OCI-LY7 (cell line): ENCODE measurements around the gene BICC1. TPM values are rescaled to one million over a fixed set of nuclear protein-coding genes. Genes with fewer than 3 reads are reported as not detected.

Experiments used
- BruUV-seq: library from RNA; stranded (reverse); fragments of 400-500 nt; replicated peaks from 2 replicates; lab custom pipeline; 2021; lab: Mats Ljungman, UMichigan
- CTCF ChIA-PET: fragments of 300-600 bp; sonication (Branson Sonifier 250); formaldehyde crosslinking; loops from one replicate; lab custom pipeline; 2022; ENCODE audit warnings: antibody characterized with exemption; ENCODE audit not compliant: unreplicated experiment; lab: Charles Lee
- POLR2A ChIA-PET: fragments of 300-600 bp; sonication (Branson Sonifier 250); formaldehyde crosslinking; loops from one replicate; lab custom pipeline; 2022; ENCODE audit warnings: antibody characterized with exemption; lab: Charles Lee
- DNase-seq: peaks from one replicate; pipeline ENCODE4 v3.0.0-alpha.2; 2015; ENCODE audit warnings: low spot score
- H2AFZ ChIP-seq: fragments of 200-600 bp; sonication (generic), shearing (Covaris generic); 2 replicates; pipeline ENCODE4 v1.6.1; 2014; ENCODE audit warnings: mild to moderate bottlenecking, antibody characterized with exemption, low read length, moderate library complexity
- H3K27ac ChIP-seq: fragments of 200-600 bp; sonication (generic); 2 replicates; pipeline ENCODE4 v1.5.1; 2014; ENCODE audit warnings: mixed run types, low read depth, mild to moderate bottlenecking, moderate library complexity, low read length, inconsistent platforms; ENCODE audit not compliant: poor library complexity, severe bottlenecking
- H3K36me3 ChIP-seq: fragments of 200-600 bp; sonication (generic); 2 replicates; pipeline ENCODE4 v1.6.1; 2014; ENCODE audit warnings: mild to moderate bottlenecking, antibody characterized with exemption, low read length, moderate library complexity, mixed read lengths; ENCODE audit not compliant: insufficient read depth
- H3K4me1 ChIP-seq: fragments of 200-600 bp; sonication (generic); 2 replicates; pipeline ENCODE4 v1.5.1; 2014; ENCODE audit warnings: mild to moderate bottlenecking, low read length; ENCODE audit not compliant: insufficient read depth, poor library complexity, severe bottlenecking
- H3K4me2 ChIP-seq: fragments of 200-600 bp; sonication (generic); 2 replicates; pipeline ENCODE4 v1.6.1; 2014; ENCODE audit warnings: mild to moderate bottlenecking, low read length
- H3K4me3 ChIP-seq: fragments of 200-600 bp; sonication (generic); 2 replicates; pipeline ENCODE4 v1.5.1; 2014; ENCODE audit warnings: mild to moderate bottlenecking, low read depth, low read length; ENCODE audit not compliant: poor library complexity, severe bottlenecking
- H3K79me2 ChIP-seq: fragments of 200-600 bp; sonication (generic); 2 replicates; pipeline ENCODE4 v1.6.1; 2016; ENCODE audit warnings: low read depth, mild to moderate bottlenecking, low read length, moderate library complexity, mixed read lengths; ENCODE audit not compliant: insufficient read depth
- H3K9me2 ChIP-seq: fragments of 200-600 bp; sonication (generic); 2 replicates; pipeline ENCODE4 v1.6.1; 2016; ENCODE audit warnings: mild to moderate bottlenecking, low read length, mixed read lengths; ENCODE audit not compliant: insufficient read depth
- H3K9me3 ChIP-seq: fragments of 200-600 bp; sonication (generic); 2 replicates; pipeline ENCODE4 v1.6.1; 2014; ENCODE audit warnings: mild to moderate bottlenecking, mixed run types, low read length, mixed read lengths
- H4K20me1 ChIP-seq: fragments of 200-600 bp; sonication (generic); 2 replicates; pipeline ENCODE4 v1.6.1; 2014; ENCODE audit warnings: mild to moderate bottlenecking, antibody characterized with exemption, low read length, moderate library complexity, mixed read lengths; ENCODE audit not compliant: insufficient read depth
- EZH2phosphoT487 ChIP-seq: fragments of 200-600 bp; sonication (generic); IDR thresholded peaks from 2 replicates; pipeline ENCODE4 v1.6.1; 2018; ENCODE audit warnings: low read depth, borderline replicate concordance, mild to moderate bottlenecking, mixed run types, antibody characterized with exemption, low read length, moderate library complexity, mixed read lengths
- intact Hi-C: fragments of 100-400 bp; cut with micrococcal nuclease; formaldehyde crosslinking; loops from one replicate; pipeline ENCODE4 v1.10.0; 2022; ENCODE audit not compliant: unreplicated experiment
- total RNA-seq, 2 experiments: library from RNA; depleted of rRNA in 1 of 2; stranded (reverse); fragments of >200 nt in 1 of 2; shearing (Covaris generic) in 1 of 2; gene quantifications; 2 replicates each; pipeline ENCODE4 v1.2.3, GENCODE V29; 2014 to 2022
- TF ChIP-seq, protein P1 (sequence below): fragments of 200-600 bp; sonication (generic); conservative IDR thresholded peaks from 2 replicates; pipeline ENCODE4 v1.5.1; 2014; ENCODE audit warnings: mild to moderate bottlenecking, antibody characterized with exemption, low read length, moderate library complexity, mixed read lengths

The BICC1 gene
- total RNA-seq, 2 experiments from 2014 or later: not detected

DNA sequence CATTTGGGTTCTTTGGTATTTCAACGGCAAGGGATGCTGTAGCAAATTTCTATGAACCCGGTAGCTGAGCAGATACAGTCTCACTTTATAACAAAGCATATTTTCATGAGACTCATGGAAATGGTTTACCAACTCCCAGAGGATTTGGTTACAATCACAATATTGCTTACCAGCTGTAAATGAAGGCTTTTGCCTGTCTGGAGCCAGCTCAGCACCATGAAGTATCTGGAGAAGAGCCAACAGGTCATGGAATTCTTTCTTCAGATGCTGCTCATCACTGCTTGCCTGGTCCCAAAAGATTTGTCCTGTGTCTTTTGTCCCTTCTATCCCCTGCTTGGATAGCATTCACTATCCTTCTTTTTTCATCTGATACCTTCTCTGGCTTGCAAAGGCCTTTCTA is 346.9 kb downstream of the BICC1 start:
- Histone ChIP-seq H3K4me1 (no peaks in the 10 kb centered on the region), H3K79me2 (no peaks in the 10 kb centered on the region), H3K36me3 (no peaks in the 10 kb centered on the region), H3K4me2 (no peak overlapping the region), H2AFZ (no peak overlapping the region), H3K9me2 (no peaks in the 10 kb centered on the region), H3K4me3 (no peak overlapping the region), H3K9me3 (no peaks in the 10 kb centered on the region), H4K20me1 (no peaks in the 10 kb centered on the region), H3K27ac (no peak overlapping the region)
- no peak for DNase-seq
- TF ChIP-seq EZH2phosphoT487: no peak
- TF ChIP-seq, protein P1, sequence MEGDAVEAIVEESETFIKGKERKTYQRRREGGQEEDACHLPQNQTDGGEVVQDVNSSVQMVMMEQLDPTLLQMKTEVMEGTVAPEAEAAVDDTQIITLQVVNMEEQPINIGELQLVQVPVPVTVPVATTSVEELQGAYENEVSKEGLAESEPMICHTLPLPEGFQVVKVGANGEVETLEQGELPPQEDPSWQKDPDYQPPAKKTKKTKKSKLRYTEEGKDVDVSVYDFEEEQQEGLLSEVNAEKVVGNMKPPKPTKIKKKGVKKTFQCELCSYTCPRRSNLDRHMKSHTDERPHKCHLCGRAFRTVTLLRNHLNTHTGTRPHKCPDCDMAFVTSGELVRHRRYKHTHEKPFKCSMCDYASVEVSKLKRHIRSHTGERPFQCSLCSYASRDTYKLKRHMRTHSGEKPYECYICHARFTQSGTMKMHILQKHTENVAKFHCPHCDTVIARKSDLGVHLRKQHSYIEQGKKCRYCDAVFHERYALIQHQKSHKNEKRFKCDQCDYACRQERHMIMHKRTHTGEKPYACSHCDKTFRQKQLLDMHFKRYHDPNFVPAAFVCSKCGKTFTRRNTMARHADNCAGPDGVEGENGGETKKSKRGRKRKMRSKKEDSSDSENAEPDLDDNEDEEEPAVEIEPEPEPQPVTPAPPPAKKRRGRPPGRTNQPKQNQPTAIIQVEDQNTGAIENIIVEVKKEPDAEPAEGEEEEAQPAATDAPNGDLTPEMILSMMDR: no peak
- POLR2A ChIA-PET: interaction anchor here (0.9 to 1.3 kb wide), 2 partner anchors 31 to 75 kb away, joined by 3 read pairs; no protein-coding TSS in a partner anchor
- CTCF ChIA-PET: no interaction called here
- intact Hi-C loops: no loop called here
- no TSS peak for BruUV-seq

DNA sequence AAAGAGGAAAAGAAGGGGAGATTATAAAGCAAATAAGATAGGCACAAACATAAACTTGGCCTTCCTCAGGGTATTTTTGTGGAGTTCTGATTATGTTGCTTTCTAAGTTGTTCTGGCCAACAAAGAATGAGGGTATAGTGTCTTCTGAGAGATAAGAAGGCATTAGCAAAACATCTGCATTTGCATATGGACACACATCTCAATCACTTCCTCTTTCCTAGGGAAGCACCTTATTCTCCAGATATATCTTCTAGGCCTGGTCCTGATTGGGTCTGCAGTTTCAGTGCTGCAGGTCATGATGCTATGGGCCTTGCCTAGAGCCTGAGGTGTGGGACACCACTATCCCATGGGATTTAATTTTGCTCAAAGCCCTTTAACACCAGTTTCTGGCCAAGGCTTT is 355.0 kb downstream of the BICC1 start:
- no TSS peak for BruUV-seq
- Histone ChIP-seq H3K9me2 (no peaks in the 10 kb centered on the region), H3K9me3 (no peaks in the 10 kb centered on the region), H3K79me2 (no peaks in the 10 kb centered on the region), H3K36me3 (no peaks in the 10 kb centered on the region), H2AFZ (no peak overlapping the region), H3K4me1 (no peaks in the 10 kb centered on the region), H3K4me2 (no peak overlapping the region), H3K4me3 (no peak overlapping the region), H3K27ac (no peak overlapping the region), H4K20me1 (no peaks in the 10 kb centered on the region)
- ChIA-PET CTCF (no interaction called here), POLR2A (no interaction called here)
- TF ChIP-seq, protein P1: no peak
- no peak for TF ChIP-seq EZH2phosphoT487
- no peak for DNase-seq
- intact Hi-C loops: no loop called here

DNA sequence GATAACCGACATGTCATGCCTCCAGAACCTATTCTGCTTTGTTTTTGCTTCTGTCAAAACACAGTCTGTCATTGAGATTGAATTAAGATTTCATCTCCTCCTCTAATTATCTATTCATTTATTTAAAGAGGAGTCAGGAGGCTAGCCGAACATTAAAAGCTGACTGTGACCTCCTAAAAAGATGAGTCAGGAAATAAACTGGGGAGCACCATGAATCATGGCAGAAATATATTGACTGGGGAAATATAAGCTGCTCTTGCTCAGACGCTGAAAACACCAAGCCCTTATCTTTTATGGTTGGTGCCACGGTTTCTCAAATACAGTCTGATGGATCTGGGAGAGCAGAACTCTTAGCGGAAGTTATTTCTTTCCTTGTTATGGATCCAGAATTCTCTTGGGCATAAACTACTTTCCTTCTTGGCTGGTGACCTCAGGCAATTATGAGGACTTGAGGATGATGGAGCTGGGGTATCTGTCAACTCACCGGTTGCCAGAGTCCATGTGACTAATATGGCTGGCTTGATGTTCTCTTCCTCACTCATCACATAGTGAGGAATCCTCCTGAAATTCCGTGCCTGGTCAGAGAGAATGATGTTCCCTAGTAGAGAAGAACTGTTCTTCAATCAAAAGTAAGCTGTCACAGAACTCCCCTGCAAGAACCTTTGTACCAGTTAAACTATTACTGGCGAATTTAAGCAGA is 356.2 kb downstream of the BICC1 start:
- H2AFZ ChIP-seq: no peak overlapping the region
- POLR2A ChIA-PET: no interaction called here
- no peaks in the 10 kb centered on the region for H3K9me2 ChIP-seq
- no peaks in the 10 kb centered on the region for H3K9me3 ChIP-seq
- H3K27ac ChIP-seq: no peak overlapping the region
- no peak overlapping the region for H3K4me3 ChIP-seq
- DNase-seq: no peak
- no peaks in the 10 kb centered on the region for H3K4me1 ChIP-seq
- BruUV-seq: no TSS peak
- CTCF ChIA-PET: no interaction called here
- intact Hi-C loops: no loop called here
- H3K79me2 ChIP-seq: no peaks in the 10 kb centered on the region
- H3K36me3 ChIP-seq: no peaks in the 10 kb centered on the region
- H4K20me1 ChIP-seq: no peaks in the 10 kb centered on the region
- no peak overlapping the region for H3K4me2 ChIP-seq
- TF ChIP-seq EZH2phosphoT487: no peak
- TF ChIP-seq, protein P1: no peak
